HFFc6 (cell line): Measurements from ENCODE around the gene MADCAM1. TPM values are rescaled to one million over a fixed set of nuclear protein-coding genes. Genes with fewer than 3 reads are reported as not detected.

ENCODE experiments used
- DNase-seq: peaks from one replicate; pipeline ENCODE4 v3.0.0-alpha.2; 2018
- H3K27ac Mint-ChIP-seq: 2 replicates; pipeline ENCODE4 v1.8.0; 2020; ENCODE audit warnings: mild to moderate bottlenecking, mixed read lengths
- H3K27me3 Mint-ChIP-seq: 2 replicates; pipeline ENCODE4 v1.8.0; 2021; ENCODE audit warnings: mild to moderate bottlenecking, moderate library complexity, mixed read lengths; ENCODE audit not compliant: insufficient read depth
- H3K36me3 Mint-ChIP-seq: 2 replicates; pipeline ENCODE4 v1.8.0; 2021; ENCODE audit warnings: low read depth, mixed read lengths
- H3K4me1 Mint-ChIP-seq: 2 replicates; pipeline ENCODE4 v1.8.0; 2020; ENCODE audit warnings: low read depth, mixed read lengths
- H3K4me3 Mint-ChIP-seq: 2 replicates; pipeline ENCODE4 v1.8.0; 2020; ENCODE audit warnings: mild to moderate bottlenecking, moderate library complexity, mixed read lengths
- H3K9me3 Mint-ChIP-seq: 2 replicates; pipeline ENCODE4 v1.8.0; 2020; ENCODE audit warnings: mild to moderate bottlenecking, mixed read lengths
- CTCF ChIP-seq: fragments of 200-600 bp; sonication (generic); IDR thresholded peaks from 2 replicates; pipeline ENCODE4 v1.5.0; 2021; ENCODE audit warnings: antibody characterized with exemption, mild to moderate bottlenecking
- total RNA-seq, 6 experiments: library from RNA; stranded (reverse); fragmentation: NEBNext Ultra II Directional; extraction: Animal tissue kit (Norgen Biotek cat#: 25700); gene quantifications; 2 replicates in 1 of 6; 3 replicates in 5 of 6; pipeline ENCODE4 v1.2.3, GENCODE V29; 2021

The MADCAM1 gene
- total RNA-seq, 6 experiments from 2014 or later: 0.11 to 0.47 (median 0.21) TPM

- Mint-ChIP-seq H3K4me3 (no peak overlapping the region), H3K36me3 (no peaks in the 10 kb centered on the region), H3K27ac (no peak overlapping the region), H3K4me1 (no peaks in the 10 kb centered on the region), H3K9me3 (no peaks in the 10 kb centered on the region), H3K27me3 (no peaks in the 10 kb centered on the region)
- no peak for DNase-seq
- no peak for TF ChIP-seq CTCF
These were observed 52.9 kb downstream of the MADCAM1 start for GRCh38 chr19:548886-549830.

- Mint-ChIP-seq H3K27ac (no peak overlapping the region), H3K4me1 (0 out of 2 replicates have a peak, but pooled peaks cover 5% of the 10 kb centered on the region), H3K9me3 (no peaks in the 10 kb centered on the region), H3K4me3 (no peak overlapping the region), H3K27me3 (no peaks in the 10 kb centered on the region), H3K36me3 (no peaks in the 10 kb centered on the region)
- DNase-seq: no peak
- no peak for TF ChIP-seq CTCF
These were observed 58.5 kb downstream of the MADCAM1 start for GRCh38 chr19:554817-555216.

Other genes starting within 250 kb of the MADCAM1 start
- 10 to 100 TPM in 2 of 6 experiments, 1 to 10 TPM in 4; 3.5 to 15.0 (median 4.2) TPM for gene PLPP2, start 205.1 kb upstream of the MADCAM1 start, total RNA-seq
- gene MIER2, start 151.7 kb upstream of the MADCAM1 start, total RNA-seq: 10 to 100 TPM; 31.7 to 42.2 (median 33.4) TPM
- gene C2CD4C, start 87.3 kb upstream of the MADCAM1 start, total RNA-seq: not detected
- not detected for gene SHC2, start 35.5 kb upstream of the MADCAM1 start, total RNA-seq
- gene TPGS1, start 11.0 kb downstream of the MADCAM1 start, total RNA-seq: 10 to 100 TPM; 20.2 to 24.7 (median 21.1) TPM
- 10 to 100 TPM; 63.8 to 79.9 (median 64.6) TPM for gene CDC34, start 35.3 kb downstream of the MADCAM1 start, total RNA-seq
- gene GZMM, start 47.6 kb downstream of the MADCAM1 start, total RNA-seq: under 1 TPM in 1 of 6 experiments, not detected in 5; 0.24 TPM
- 100 to 1,000 TPM; 422 to 534 (median 465) TPM for gene BSG, start 76.1 kb downstream of the MADCAM1 start, total RNA-seq
- 1 to 10 TPM; 2.8 to 3.6 (median 3.1) TPM for gene HCN2, start 93.4 kb downstream of the MADCAM1 start, total RNA-seq
- gene POLRMT, start 137.1 kb downstream of the MADCAM1 start, total RNA-seq: 10 to 100 TPM; 29.9 to 44.2 (median 34.7) TPM
- gene FGF22, start 143.4 kb downstream of the MADCAM1 start, total RNA-seq: under 1 TPM in 2 of 6 experiments, not detected in 4; 0.17 to 0.18 TPM
- gene RNF126, start 166.7 kb downstream of the MADCAM1 start, total RNA-seq: 10 to 100 TPM; 35.8 to 39.2 (median 38.2) TPM
- 100 to 1,000 TPM in 3 of 6 experiments, 10 to 100 TPM in 3; 97.1 to 123 (median 101) TPM for gene FSTL3, start 179.9 kb downstream of the MADCAM1 start, total RNA-seq
- not detected for gene PRSS57, start 199.0 kb downstream of the MADCAM1 start, total RNA-seq
- under 1 TPM in 2 of 6 experiments, not detected in 4; 0.14 to 0.15 TPM for gene PALM, start 212.4 kb downstream of the MADCAM1 start, total RNA-seq